Stimulated activated CD4-positive, alpha-beta T cell treated with anti-CD3 and anti-CD28 coated beads, Interleukin-15, amount 100 ng/mL, for 1 hour (primary cell): ENCODE data around the gene PALB2.

Experiments
- DNase-seq, 2 donors: peaks; one replicate each; pipeline ENCODE4 v3.0.0-alpha.2; 2020; ENCODE audit warnings: low read depth in 1 of 2, low spot score in 1 of 2

PALB2 gene

GRCh38 chr16:23556881-23557778 lies 84.0 kb downstream of the PALB2 start, which contains the start of the genes EARS2 and UBFD1:
Gene EARS2, minus strand, starts transcription at chr16:23557350. Its CDS starts 7 bp downstream, at chr16:23557343.
Gene UBFD1, plus strand, starts transcription at chr16:23557727. Its CDS starts 16 bp downstream, at chr16:23557743.
- DNase-seq, result peak; percentile 90 to 97

DNA sequence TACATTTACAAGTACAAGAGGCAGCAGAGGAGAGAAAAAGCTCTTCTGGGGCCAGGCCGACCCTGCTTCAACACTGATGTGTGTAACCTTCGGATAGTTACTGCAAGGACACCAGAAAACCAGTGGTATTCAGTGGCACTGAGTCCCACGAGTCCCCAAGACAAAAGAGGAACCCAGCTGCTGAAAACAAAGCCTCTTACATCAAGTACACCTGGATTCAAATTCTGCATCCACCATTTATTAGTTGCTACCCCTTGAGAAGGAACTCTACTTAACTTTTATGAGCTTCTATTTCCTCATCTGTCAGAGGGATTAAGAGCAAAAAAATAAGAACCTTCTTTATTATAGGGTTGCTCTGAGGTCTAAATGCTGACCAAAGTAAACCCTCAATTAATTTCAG lies 86.6 kb downstream of the PALB2 start:
- DNase-seq, result no peak
